ENCODE results near the gene LHX1. TPM values are rescaled to one million over a fixed set of nuclear protein-coding genes. Genes with fewer than 3 reads are reported as not detected.

LHX1 gene
- total and polyA plus RNA-seq, 9 of the 15 experiments (the other 6 are each of a cell fraction or from before 2014, with no cell fraction given): 0.05 to 0.64 (median 0.07) TPM; not detected in 6

DNA sequence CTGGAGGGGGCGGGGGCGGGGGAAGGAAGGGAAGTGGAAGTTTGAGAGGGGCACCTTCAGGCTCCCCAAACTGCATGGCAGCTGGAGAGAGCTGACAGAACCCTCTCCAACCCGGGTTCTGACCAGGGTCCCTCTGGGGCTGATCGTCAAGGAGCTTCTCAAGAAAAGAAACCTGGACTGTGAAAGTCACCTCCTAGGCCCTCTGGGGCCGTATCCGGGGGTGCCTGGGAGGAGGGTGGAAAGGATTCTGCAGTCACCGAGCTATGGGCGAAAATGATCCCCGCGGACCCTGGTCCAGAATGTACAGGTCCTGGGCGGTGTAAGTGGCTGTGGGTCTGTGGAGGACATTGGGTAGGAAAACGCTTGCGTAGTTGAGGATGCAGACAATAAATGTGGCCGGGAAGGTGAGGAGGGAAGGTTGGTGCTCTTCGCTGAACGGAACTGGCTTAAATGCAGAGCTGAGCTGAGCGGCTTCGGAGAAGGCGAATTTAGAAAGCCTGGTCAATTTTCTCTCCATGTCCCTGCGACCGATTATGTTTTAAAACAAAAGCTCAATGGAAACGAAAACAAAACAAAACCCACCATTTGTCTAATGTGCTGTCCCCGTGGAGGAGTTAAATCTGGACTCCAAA lies 3.6 kb upstream of the LHX1 start:
- intact Hi-C loops (cut with micrococcal nuclease): no loop called here
- ATAC-seq (no peak), FAIRE-seq (no peak), DNase-seq (ENCODE audit: extremely low read depth in 1 of 4, low spot score in 3 of 4) (no peak)
- no peak overlapping the region for H3K4me2 ChIP-seq (ENCODE audit: insufficient read depth, low read length)
- TF ChIP-seq MYC (IDR thresholded peaks at IDR 0.05; ENCODE audit: low read depth, low read length) (no peak), MYC (CRISPR knock-in tag; IDR thresholded peaks at IDR 0.05; ENCODE audit: borderline replicate concordance, low read depth) (no peak), ZBTB8A (IDR thresholded peaks at IDR 0.05; ENCODE audit: partially characterized antibody) (no peak), HMGN3 (IDR thresholded peaks at IDR 0.05; ENCODE audit: borderline replicate concordance, extremely low read depth, insufficient read length, low read depth, low read length) (no peak), ZFX (CRISPR knock-in tag; IDR thresholded peaks at IDR 0.05) (no peak), KLF1 (tag; IDR thresholded peaks at IDR 0.05) (no peak), ATF1 (CRISPR knock-in tag; IDR thresholded peaks at IDR 0.05) (no peak), ATF1 (tag; IDR thresholded peaks at IDR 0.05) (no peak), ZNF75A (CRISPR knock-in tag; IDR thresholded peaks at IDR 0.05) (no peak), SRSF1 (IDR thresholded peaks at IDR 0.05; ENCODE audit: low read depth, low read length) (no peak), BACH1 (tag; IDR thresholded peaks at IDR 0.05) (no peak), HDAC3 (IDR thresholded peaks at IDR 0.05; ENCODE audit: borderline replicate concordance, partially characterized antibody) (no peak), SMC3 (conservative IDR thresholded peaks at IDR 0.05; ENCODE audit: insufficient read depth, low read depth, low read length) (no peak)
- 46% methylated on average over 22 of the region's 23 CpGs for WGBS (ENCODE audit: insufficient coverage, low coverage, missing lambda C conversion rate)
- H3K27ac ChIP-seq (ENCODE audit: extremely low read depth, low read depth, low read length): no peak overlapping the region
- H4K20me1 ChIP-seq (replicated peaks; ENCODE audit: control insufficient read depth, insufficient read depth, low read length): peaks cover 43% of the 10 kb centered on the region
- no peak overlapping the region for H2AFZ ChIP-seq (ENCODE audit: low read depth, low read length)
- peaks cover 79 to 87% of the 10 kb centered on the region in 2 experiments for H3K27me3 ChIP-seq (ENCODE audit: control insufficient read depth in 2 of 2, insufficient read depth in 2 of 2, low read length in 2 of 2)
- no peaks in the 10 kb centered on the region for H3K9me3 ChIP-seq (replicated peaks; ENCODE audit: control insufficient read depth, insufficient read depth, low read depth, low read length)
- H3K9me1 ChIP-seq (ENCODE audit: control insufficient read depth, insufficient read depth, low read length): peaks cover 3% of the 10 kb centered on the region
- no peak overlapping the region for H3K9ac ChIP-seq (ENCODE audit: insufficient read depth in 1 of 2, low read depth in 2 of 2, low read length in 2 of 2)
- no peaks in the 10 kb centered on the region for H3K36me3 ChIP-seq (ENCODE audit: control insufficient read depth, insufficient read depth, low read length)
- no peak overlapping the region for H3K4me3 ChIP-seq
- POLR2A ChIA-PET: interaction anchor here (0.6 kb wide), 2 partner anchors 11 to 73 kb away, joined by 3 to 5 read pairs; no protein-coding TSS in a partner anchor
- CTCF ChIA-PET (ENCODE audit: low intra/inter-chr PET ratio): no interaction called here
- in situ Hi-C loops (cut with MboI): no loop called here
- H3K4me1 ChIP-seq (replicated peaks in 1 of 2; ENCODE audit: control insufficient read depth in 2 of 2, insufficient read depth in 2 of 2, low read length in 2 of 2): peaks cover 0 to 56% of the 10 kb centered on the region in 2 experiments; a peak in 3 of 5 replicates
- H3K79me2 ChIP-seq (ENCODE audit: control insufficient read depth, insufficient read depth, low read length): no peaks in the 10 kb centered on the region
- no TSS peak for BruUV-seq (replicated peaks)
